ENCODE measurements around the gene ANAPC2. TPM values are rescaled to one million over a fixed set of nuclear protein-coding genes. Genes with fewer than 3 reads are reported as not detected.

Gene ANAPC2
- total RNA-seq, 2 donors from 2014 or later = 32.5 to 64.5 TPM

GRCh38 chr9:137211532-137211931 is 23.2 kb upstream of the ANAPC2 start:
- H3K4me3 ChIP-seq = no peak overlapping the region

DNA sequence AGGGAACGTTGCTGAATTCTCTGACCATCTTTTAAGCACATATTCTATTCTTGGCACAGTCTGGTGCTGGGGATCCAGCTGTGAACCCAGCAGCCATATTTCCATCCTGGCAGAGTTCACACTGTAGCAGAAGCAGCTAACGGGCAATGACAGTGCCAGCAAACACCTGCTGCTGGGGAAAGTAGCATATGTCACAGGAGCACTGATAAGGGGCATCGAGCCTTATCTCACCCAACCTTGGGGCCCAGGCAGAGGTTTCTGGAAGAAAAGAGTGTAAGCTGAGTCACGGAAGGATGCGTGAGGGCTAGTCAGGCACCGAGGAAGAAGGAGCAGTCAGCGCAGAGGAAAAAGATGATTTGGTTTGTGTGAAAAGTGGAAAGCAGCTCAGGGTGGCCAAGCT is 18.2 kb upstream of the ANAPC2 start:
- Histone ChIP-seq H3K4me1 (replicated peaks) (peaks cover 24% of the 10 kb centered on the region), H3K36me3 (no peaks in the 10 kb centered on the region), H3K4me3 (peak overlapping the region in 1 of 2 donors; percentile 73), H3K27ac (no peak overlapping the region), H3K9me3 (no peaks in the 10 kb centered on the region), H3K27me3 (replicated peaks; ENCODE audit: insufficient read depth) (no peaks in the 10 kb centered on the region)
- DNase-seq (ENCODE audit: low spot score) = no peak
- intact Hi-C loops (cut with DNase I) = no loop called here
- WGBS = 84% methylated on average over 7 of the region's 7 CpGs
- TF ChIP-seq POLR2AphosphoS5 (IDR thresholded peaks at IDR 0.05) (no peak), POLR2A (IDR thresholded peaks at IDR 0.05) (no peak)
- TF ChIP-seq, protein P1, sequence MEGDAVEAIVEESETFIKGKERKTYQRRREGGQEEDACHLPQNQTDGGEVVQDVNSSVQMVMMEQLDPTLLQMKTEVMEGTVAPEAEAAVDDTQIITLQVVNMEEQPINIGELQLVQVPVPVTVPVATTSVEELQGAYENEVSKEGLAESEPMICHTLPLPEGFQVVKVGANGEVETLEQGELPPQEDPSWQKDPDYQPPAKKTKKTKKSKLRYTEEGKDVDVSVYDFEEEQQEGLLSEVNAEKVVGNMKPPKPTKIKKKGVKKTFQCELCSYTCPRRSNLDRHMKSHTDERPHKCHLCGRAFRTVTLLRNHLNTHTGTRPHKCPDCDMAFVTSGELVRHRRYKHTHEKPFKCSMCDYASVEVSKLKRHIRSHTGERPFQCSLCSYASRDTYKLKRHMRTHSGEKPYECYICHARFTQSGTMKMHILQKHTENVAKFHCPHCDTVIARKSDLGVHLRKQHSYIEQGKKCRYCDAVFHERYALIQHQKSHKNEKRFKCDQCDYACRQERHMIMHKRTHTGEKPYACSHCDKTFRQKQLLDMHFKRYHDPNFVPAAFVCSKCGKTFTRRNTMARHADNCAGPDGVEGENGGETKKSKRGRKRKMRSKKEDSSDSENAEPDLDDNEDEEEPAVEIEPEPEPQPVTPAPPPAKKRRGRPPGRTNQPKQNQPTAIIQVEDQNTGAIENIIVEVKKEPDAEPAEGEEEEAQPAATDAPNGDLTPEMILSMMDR (IDR thresholded peaks at IDR 0.05) = no peak

More at GRCh38 chr9:137211532-137211931, 23.2 kb upstream of the ANAPC2 start:
- H3K27ac ChIP-seq = no peak overlapping the region
- DNase-seq (ENCODE audit: low spot score) = no peak
- no peak for TF ChIP-seq POLR2AphosphoS5 (IDR thresholded peaks at IDR 0.05)
- TF ChIP-seq, protein P1 (IDR thresholded peaks at IDR 0.05) = no peak
- H3K4me1 ChIP-seq (replicated peaks) = peaks cover 4% of the 10 kb centered on the region
- no peaks in the 10 kb centered on the region for H3K36me3 ChIP-seq
- WGBS = 80% methylated on average over 13 of the region's 13 CpGs
- intact Hi-C loops (cut with DNase I) = no loop called here
- no peaks in the 10 kb centered on the region for H3K9me3 ChIP-seq
- H3K27me3 ChIP-seq (replicated peaks; ENCODE audit: insufficient read depth) = no peaks in the 10 kb centered on the region

GRCh38 chr9:137205126-137206069 is 17.0 kb upstream of the ANAPC2 start, which contains the start of the genes NDOR1 and TMEM203:
TSS of gene NDOR1 (plus strand) at chr9:137205700. CDS start at chr9:137205778, 78 bp downstream.
TSS of gene TMEM203 (minus strand) at chr9:137205648. CDS start at chr9:137205414, 234 bp downstream.
- Histone ChIP-seq H3K4me1 (replicated peaks) (peaks cover 27% of the 10 kb centered on the region), H3K36me3 (no peaks in the 10 kb centered on the region), H3K4me3 (peak within 1 kb of the TSS; percentile 73 to 75), H3K9me3 (no peaks in the 10 kb centered on the region), H3K27ac (peak within 1 kb of the TSS; percentile 49 to 72), H3K27me3 (replicated peaks; ENCODE audit: insufficient read depth) (no peaks in the 10 kb centered on the region)
- DNase-seq (ENCODE audit: low spot score) = peak; percentile 87
- TF ChIP-seq, protein P1 (IDR thresholded peaks at IDR 0.05) = peak in 1 of 4 experiments; percentile 13
- TF ChIP-seq POLR2A (IDR thresholded peaks at IDR 0.05) (peak; percentile 71), POLR2AphosphoS5 (IDR thresholded peaks at IDR 0.05) (peak; percentile 96)
- intact Hi-C loops (cut with DNase I) = no loop called here
- WGBS = under 1% methylated on average over 53 of the region's 98 CpGs

DNA sequence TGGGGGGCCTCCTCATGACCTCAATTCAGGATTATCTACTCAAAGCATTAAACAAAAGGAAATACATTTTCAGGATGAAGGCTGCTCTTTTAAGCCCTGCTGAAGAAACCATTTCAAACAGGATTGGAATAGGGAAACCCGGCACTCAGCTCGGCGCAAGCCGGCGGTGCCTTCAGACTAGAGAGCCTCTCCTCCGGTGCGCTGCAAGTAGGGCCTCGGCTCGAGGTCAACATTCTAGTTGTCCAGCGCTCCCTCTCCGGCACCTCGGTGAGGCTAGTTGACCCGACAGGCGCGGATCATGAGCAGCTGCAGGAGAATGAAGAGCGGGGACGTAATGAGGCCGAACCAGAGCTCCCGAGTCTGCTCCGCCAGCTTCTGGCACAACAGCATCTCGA is 16.4 kb upstream of the ANAPC2 start:
- intact Hi-C loops (cut with DNase I) = no loop called here
- Histone ChIP-seq H3K4me1 (replicated peaks) (peaks cover 28% of the 10 kb centered on the region), H3K4me3 (peak overlapping the region; percentile 73 to 75), H3K27ac (peak overlapping the region; percentile 49 to 72), H3K9me3 (no peaks in the 10 kb centered on the region), H3K36me3 (no peaks in the 10 kb centered on the region), H3K27me3 (replicated peaks; ENCODE audit: insufficient read depth) (no peaks in the 10 kb centered on the region)
- 17% methylated on average over 21 of the region's 21 CpGs for WGBS
- no peak for DNase-seq (ENCODE audit: low spot score)
- TF ChIP-seq, protein P1 (IDR thresholded peaks at IDR 0.05) = no peak

All from prostate gland (tissue), 2 donors.